OCI-LY7 (cell line): ENCODE data around the gene CCDC15.

Source experiments
- CTCF ChIP-seq: fragments of 200-600 bp; sonication (generic); conservative IDR thresholded peaks from 2 replicates; pipeline ENCODE4 v1.5.1; 2014; ENCODE audit warnings: mild to moderate bottlenecking, antibody characterized with exemption, low read length, moderate library complexity, mixed read lengths
- EZH2phosphoT487 ChIP-seq: fragments of 200-600 bp; sonication (generic); IDR thresholded peaks from 2 replicates; pipeline ENCODE4 v1.6.1; 2018; ENCODE audit warnings: low read depth, borderline replicate concordance, mild to moderate bottlenecking, mixed run types, antibody characterized with exemption, low read length, moderate library complexity, mixed read lengths

DNA sequence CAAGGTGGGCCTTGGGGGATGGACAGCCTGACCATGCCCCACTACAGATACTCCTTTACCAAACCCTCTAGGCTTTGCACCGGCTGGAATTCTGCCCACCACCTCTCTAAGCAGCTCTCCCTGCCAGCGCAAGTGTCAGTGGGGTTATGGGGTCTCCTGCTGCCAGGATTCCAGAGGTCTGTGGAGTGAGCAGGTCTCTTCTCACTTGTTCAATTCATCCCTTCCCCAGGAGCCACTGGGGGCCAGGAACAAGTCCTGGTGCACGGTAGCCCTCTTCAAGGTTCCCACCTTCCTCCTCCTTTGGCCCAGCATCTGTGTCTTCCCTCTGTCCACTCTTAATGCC lies 30.5 kb downstream of the CCDC15 start:
- TF ChIP-seq EZH2phosphoT487 (no peak), CTCF (no peak)
